ENCODE results near the gene CCM2.

The CCM2 gene

DNA sequence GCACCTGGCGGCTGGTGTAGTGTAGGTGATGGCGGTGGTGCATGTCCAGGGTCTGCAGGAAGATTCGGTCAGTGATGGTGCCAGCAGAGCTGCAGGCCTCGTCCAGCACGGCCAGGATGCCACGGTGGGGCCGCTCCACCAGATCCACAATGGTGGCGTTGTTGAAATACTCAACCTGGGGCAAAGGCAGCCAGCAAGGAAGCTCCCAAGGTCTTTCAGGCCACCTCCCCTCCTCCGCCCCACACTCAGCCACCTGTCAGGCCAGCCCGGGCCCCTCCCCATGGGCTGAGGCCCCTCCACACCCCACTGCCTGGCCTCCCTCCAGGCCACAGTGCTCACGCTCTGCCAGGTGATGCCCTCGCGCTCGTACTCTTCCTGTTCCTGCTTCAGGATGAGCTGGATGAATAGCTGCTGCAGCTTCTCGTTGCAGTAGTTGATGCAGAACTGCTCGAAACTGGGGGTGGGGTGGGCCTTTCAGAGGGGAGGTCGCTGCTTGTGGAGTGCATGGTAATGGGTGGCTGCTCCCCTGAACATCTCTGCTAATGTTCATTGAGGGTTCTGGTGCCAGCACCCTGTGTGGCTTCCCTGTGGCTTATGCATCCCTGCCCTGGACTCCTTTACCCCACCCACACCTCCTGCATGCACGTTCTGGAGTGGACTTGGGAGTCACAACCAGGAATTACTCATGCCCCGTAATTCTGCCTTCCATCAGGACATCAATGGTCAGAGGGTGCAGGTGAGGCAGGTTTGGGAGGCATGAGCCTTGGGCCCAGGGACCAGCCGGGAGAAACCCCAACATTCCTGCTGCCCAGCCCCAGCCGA, 30.1 kb upstream of the CCM2 start:
- DNase-seq = no peak

DNA sequence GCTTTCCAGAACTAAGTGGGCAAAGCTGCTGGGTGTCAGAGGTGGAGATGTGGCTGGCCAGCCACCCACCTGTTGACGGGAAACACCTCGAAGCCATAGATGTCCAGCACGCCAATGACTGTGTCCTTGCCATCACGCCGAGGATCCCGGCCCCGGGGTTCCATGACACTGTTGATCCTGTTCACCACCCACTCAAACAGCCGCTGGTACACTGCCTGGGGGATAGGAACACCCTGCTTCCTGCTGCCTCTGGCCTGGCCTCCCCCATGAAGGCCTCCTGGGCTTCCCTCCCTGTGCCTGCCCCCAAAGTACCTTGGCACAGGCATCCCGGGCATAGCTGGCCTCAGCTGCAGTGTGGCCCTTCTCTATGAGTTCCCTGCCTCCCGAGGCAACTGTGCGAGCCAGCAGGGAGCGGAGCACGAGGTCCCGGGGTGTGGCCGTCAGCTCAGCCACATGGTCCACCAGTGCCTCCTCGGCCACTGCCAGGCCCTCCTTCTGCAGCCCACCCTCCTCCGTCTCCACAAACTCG, 29.4 kb upstream of the CCM2 start:
- DNase-seq = no peak

- DNase-seq = no peak
Measured at GRCh38 chr7:44971188-44971901, 28.7 kb upstream of the CCM2 start.

DNA sequence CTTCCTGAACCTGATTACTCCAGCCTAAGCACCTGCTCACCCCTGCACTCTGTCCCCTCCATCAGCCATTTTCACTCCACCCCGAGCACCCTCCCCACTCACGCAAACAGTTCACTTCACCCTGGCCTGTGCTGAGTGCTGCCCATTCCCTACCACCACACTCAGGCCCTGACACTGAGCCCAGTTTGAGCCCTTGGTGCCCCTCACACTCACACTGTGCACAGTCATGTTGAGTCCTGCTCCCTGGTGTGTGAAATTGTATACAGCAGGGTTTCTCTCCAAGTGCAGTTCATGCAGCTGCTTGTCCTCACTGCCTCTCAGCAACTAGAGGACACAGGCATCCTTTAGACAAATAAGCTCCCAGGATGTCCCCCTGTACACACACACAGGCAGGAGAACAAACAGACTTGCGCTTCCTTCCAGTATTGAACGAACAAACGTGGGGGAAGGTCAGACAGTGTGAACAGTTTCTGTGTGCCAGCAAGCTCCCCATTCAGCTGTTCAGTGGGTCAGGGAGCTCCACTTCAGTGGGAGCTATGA, 28.0 kb upstream of the CCM2 start:
- DNase-seq = no peak

DNA sequence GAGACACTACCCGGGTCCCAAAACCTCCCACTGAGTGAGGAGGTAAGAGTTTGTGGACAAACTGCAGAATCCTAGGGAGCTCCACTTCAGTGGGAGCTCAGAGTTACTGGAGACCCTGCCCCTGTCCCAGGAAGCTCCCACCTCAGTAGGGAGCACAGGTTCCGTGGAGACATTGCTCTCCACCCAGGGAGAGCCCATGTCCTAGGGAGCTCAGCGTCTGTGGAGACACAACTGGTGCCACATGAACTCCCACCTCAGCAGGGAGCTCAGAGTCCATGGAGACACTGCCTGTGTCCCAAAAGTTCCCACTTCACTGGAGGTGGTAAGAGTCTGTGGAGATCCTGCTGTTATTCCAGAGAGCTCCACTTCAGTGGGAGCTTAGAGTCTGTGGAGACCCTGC, 27.4 kb upstream of the CCM2 start:
- DNase-seq = no peak

- no peak for DNase-seq
Measured at GRCh38 chr7:44973610-44974401, 26.2 kb upstream of the CCM2 start.

- DNase-seq = no peak
Measured at GRCh38 chr7:44974549-44974948, 25.5 kb upstream of the CCM2 start.

GRCh38 chr7:44975331-44976039, 24.5 kb upstream of the CCM2 start:
- no peak for DNase-seq

- DNase-seq = no peak
Measured at GRCh38 chr7:44976040-44976745, 23.8 kb upstream of the CCM2 start.

DNA sequence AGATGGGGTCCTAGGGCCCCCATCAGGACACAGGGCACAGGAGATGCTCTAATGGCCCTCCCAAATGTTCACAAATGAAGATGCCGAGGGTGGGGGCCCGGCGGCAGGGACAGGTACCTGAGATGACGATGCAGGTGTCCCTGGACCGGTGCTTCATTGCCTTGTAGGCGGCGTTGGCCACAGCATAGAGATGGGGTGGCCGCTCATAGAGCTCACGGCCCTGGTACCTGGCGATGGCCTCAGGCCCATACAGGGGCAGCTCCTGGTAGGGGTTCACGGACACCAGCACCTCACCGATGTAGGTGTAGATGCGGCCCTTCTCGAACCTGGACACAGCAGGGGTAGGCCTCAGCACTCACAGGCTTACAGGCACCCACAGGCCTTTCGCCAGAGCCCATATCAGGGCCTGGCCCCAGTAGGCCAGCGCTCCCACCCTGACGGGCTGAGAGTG, 23.2 kb upstream of the CCM2 start:
- no peak for DNase-seq

DNA sequence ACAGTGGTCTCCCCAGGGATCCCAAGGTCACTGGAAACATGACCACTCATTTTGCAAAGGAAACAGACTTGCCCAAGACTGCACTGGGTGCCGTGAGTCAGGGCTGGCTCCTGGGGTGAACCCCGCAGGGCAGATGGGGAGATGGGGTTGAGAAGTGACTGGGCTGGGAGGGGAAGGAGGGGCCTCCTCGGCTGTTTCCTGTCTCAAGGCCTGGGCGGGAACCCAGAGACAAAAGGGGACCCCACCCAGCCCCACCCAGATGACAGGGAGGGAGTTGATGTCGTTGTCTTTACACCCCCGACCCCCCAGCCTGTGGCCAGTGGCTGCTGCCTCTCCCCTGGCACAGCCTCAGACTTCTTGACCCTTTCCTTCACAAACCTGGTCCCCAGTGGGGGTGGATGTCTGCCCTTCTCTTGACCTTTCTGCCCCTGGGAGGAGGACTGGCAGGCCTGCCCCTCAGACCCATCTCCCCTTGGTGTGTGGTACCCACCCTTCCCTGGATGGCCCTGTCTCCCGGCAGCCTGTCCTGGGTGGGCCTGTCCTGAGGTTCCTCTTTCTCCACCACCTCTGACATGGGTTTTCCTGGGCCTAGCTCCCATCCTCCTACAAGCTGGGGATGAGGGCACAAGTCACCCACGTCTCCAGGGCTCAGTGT, 22.6 kb upstream of the CCM2 start:
- no peak for DNase-seq

- no peak for DNase-seq
Measured at GRCh38 chr7:44977959-44978335, 22.1 kb upstream of the CCM2 start.

DNA sequence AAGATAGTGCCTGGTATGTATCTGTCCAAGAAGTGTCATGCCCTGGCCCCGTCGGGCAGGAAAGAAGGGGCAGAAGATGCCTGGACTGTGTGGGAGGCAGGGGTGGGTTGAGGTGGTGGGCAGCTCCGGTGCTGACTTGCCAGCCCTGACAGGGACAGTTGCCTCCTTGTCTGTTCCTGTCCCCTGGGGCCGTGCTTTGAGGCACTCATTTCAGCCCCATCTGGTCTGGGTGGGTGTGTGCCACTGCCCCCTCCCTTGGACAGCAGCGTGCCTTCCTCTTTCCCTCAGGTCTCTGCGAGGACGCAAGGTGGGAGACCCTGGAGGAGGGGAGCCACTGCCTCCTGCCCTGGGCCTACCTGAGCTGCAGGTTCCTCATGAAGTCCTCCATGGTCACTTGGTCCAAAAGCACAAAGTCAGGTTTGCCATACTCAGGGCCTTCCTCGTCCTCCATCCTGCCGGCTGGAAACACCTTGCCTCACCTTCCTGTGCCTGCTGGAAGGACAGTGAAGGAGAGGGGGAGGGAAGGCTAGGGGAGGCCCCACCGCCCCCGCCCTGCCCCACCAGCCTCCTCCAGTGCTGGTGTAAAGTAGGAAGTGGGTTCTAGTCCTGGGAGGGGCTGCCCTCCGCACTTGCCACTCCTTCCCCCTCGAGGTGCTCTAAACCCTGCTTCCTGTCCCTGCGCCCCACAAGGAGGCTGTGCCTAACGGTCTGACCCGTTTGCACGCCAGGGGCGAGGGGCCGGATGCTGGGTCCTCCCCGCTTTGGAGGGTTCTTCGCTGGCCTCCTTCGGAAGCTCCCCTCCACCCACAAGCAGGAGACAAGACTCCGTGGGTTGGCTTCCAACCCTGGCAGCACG, 21.3 kb upstream of the CCM2 start, which contains the start of gene MYO1G:
Gene MYO1G, minus strand, starts transcription at position 505 of the 856 bp plus-strand sequence. Its CDS starts 54 bp downstream, at position 451.
- DNase-seq = no peak

DNA sequence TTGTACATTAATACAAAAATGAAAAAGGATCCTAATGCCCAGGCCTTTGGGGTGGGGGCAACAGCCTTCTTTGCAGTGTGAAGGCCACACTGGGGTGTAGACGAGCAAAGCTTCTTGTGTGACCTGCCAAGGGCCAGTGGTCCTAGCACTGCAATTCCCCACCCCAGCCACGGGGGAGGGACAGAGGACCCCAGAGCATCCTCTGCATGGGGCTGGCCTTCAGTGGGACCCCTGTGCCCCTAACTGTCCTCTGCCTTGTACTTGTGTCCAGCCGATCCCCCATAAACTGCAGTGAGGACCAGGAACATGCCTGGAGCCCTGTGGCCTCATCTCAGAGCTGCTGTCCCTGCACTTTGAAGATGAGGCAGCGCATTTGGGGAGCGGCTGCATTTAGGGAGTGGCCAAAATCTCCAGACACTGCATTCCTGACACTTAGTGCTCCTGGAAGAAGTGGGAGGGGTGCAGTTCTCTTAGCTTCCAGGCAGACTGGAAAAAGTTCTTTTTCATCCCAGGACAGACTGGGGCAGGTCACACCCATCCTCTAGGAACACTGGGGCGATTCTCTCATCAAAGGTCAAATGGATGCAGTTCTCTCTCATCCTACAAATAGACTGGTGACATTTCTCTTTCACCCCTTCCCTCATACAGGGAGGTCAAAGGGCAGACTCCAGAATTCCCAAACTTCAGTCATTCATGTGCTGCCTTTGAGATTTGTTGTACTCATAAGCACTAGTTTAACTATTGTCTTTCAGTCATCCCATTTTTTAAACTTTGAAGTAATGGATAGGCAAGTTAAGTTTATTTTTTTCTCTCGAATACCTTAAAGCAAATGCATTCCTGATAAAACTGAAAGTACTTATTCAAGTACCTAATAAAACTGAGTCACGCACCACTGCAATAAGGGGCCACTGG, 20.3 kb upstream of the CCM2 start:
- no peak for DNase-seq

GRCh38 chr7:44980393-44981034, 19.5 kb upstream of the CCM2 start:
- no peak for DNase-seq

DNA sequence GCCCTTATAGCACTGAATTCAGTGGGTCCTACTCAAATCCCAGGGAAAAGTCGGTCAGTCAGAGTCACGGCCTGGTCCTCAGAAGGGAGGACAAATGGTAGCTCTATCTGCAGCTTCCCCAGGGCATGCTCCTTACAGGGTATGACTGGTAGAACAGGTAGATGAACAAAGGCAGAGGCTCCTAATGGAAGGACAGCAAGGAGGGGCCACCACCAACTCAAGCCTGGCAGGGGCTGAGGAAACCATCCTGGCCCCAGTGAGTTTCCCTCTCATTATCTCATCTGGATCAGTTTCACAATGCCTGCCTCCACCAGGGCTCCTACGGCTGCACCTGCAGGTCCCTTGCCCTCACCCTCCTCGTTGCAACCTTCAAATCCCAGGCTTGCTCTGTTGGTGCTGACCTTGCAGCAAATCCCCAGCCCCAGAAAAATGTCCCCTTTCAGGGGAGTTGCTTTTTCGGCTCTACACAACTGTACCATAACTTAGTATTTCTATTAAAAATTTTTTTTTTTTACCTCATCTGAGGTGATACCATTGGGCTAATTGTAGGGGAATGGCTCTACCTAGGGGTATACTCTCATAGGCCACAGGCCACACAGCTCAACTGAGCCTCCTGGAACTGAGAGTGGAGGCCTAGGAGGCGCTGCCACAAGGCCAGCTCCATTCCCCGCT, 18.8 kb upstream of the CCM2 start:
- no peak for DNase-seq

GRCh38 chr7:44982535-44982923, 17.5 kb upstream of the CCM2 start:
- no peak for DNase-seq

GRCh38 chr7:44982970-44983369, 17.0 kb upstream of the CCM2 start:
- DNase-seq = no peak

Measured in GOT3 (cell line).